Neutrophil (primary cell): ENCODE data around the gene TMEM273.

Experiments used
- H3K27ac ChIP-seq: fragments of 200-600 bp; sonication (generic); 2 replicates; pipeline ENCODE4 v1.5.1; 2016; ENCODE audit warnings: mild to moderate bottlenecking, moderate library complexity
- H3K27me3 ChIP-seq: fragments of 200-600 bp; sonication (generic); 2 replicates; pipeline ENCODE4 v1.6.0; 2016; ENCODE audit warnings: mild to moderate bottlenecking
- H3K36me3 ChIP-seq: fragments of 200-600 bp; sonication (generic); 2 replicates; pipeline ENCODE4 v1.5.1; 2017
- H3K4me1 ChIP-seq, 2 experiments: fragments of 200-600 bp in 1 of 2; sonication (generic) in 1 of 2; 1 replicate in 1 of 2; 2 replicates in 1 of 2; pipeline versions ENCODE4 v1.5.1 to v1.6.1; 2013 to 2016; ENCODE audit warnings: low read depth in 1 of 2, low read length in 1 of 2, mild to moderate bottlenecking in 1 of 2, moderate library complexity in 1 of 2; ENCODE audit not compliant: control insufficient read depth in 1 of 2, insufficient read depth in 1 of 2
- H3K4me3 ChIP-seq, 2 experiments: fragments of 200-600 bp in 1 of 2; sonication (generic) in 1 of 2; 1 replicate in 1 of 2; 2 replicates in 1 of 2; pipeline ENCODE4 v1.5.1; 2013 to 2016; ENCODE audit warnings: low read depth in 1 of 2, low read length in 1 of 2, mild to moderate bottlenecking in 1 of 2, moderate library complexity in 1 of 2
- H3K9me3 ChIP-seq: fragments of 200-600 bp; sonication (generic); 2 replicates; pipeline ENCODE4 v1.5.1; 2016
- CTCF ChIP-seq: fragments of 200-600 bp; sonication (generic); IDR thresholded peaks from 2 replicates; pipeline ENCODE4 v1.5.1; 2016; ENCODE audit warnings: antibody characterized with exemption

The TMEM273 gene

GRCh38 chr10:49151481-49151880, 36.7 kb downstream of the TMEM273 start:
- Histone ChIP-seq H3K27me3 (no peaks in the 10 kb centered on the region), H3K27ac (no peak overlapping the region), H3K4me1 (no peaks in the 10 kb centered on the region), H3K9me3 (no peaks in the 10 kb centered on the region), H3K36me3 (peaks cover 17% of the 10 kb centered on the region), H3K4me3 (no peak overlapping the region)
- TF ChIP-seq CTCF, result no peak

- Histone ChIP-seq H3K4me3 (no peak overlapping the region), H3K27me3 (no peaks in the 10 kb centered on the region), H3K27ac (no peak overlapping the region), H3K9me3 (no peaks in the 10 kb centered on the region), H3K36me3 (peaks cover 16% of the 10 kb centered on the region), H3K4me1 (no peaks in the 10 kb centered on the region)
- no peak for TF ChIP-seq CTCF
Measured at GRCh38 chr10:49151025-49151445, 37.2 kb downstream of the TMEM273 start.

GRCh38 chr10:49150426-49150825, 37.8 kb downstream of the TMEM273 start:
- Histone ChIP-seq H3K9me3 (no peaks in the 10 kb centered on the region), H3K36me3 (peaks cover 13% of the 10 kb centered on the region), H3K27ac (no peak overlapping the region), H3K4me1 (no peaks in the 10 kb centered on the region), H3K4me3 (no peak overlapping the region), H3K27me3 (no peaks in the 10 kb centered on the region)
- no peak for TF ChIP-seq CTCF

- Histone ChIP-seq H3K4me3 (no peak overlapping the region), H3K4me1 (no peaks in the 10 kb centered on the region), H3K27ac (no peak overlapping the region), H3K27me3 (no peaks in the 10 kb centered on the region), H3K36me3 (peaks cover 7% of the 10 kb centered on the region), H3K9me3 (no peaks in the 10 kb centered on the region)
- TF ChIP-seq CTCF, result no peak
Measured at GRCh38 chr10:49149881-49150280, 38.3 kb downstream of the TMEM273 start.

- Histone ChIP-seq H3K9me3 (no peaks in the 10 kb centered on the region), H3K4me1 (no peaks in the 10 kb centered on the region), H3K27me3 (no peaks in the 10 kb centered on the region), H3K4me3 (no peak overlapping the region), H3K27ac (no peak overlapping the region), H3K36me3 (no peaks in the 10 kb centered on the region)
- TF ChIP-seq CTCF, result no peak
Measured at GRCh38 chr10:49144058-49144720, 44.0 kb downstream of the TMEM273 start.
